ENCODE measurements around the gene NME7.

- no peak for TF ChIP-seq POLR2A (IDR thresholded peaks at IDR 0.05)
- TF ChIP-seq CTCF (IDR thresholded peaks at IDR 0.05) = no peak
Observed at GRCh38 chr1:169186106-169186505, 181.5 kb downstream of the NME7 start.
